Neural cell (in vitro differentiated cells): ENCODE data around the gene AP3B1.

Experiments used
- CTCF ChIP-seq: fragments of 450-650 bp; IDR thresholded peaks from 2 replicates; pipeline ENCODE4 v1.5.1; 2014; ENCODE audit warnings: antibody characterized with exemption, mild to moderate bottlenecking, moderate library complexity; ENCODE audit not compliant: poor library complexity, severe bottlenecking
- EZH2 ChIP-seq: fragments of 200-600, 300-800 bp; shearing (Covaris generic), sonication (generic); IDR thresholded peaks from 2 replicates; pipeline ENCODE4 v1.6.1; 2014; ENCODE audit warnings: antibody characterized with exemption, low read length, borderline replicate concordance, mild to moderate bottlenecking; ENCODE audit not compliant: insufficient read depth, poor library complexity, severe bottlenecking
- MXI1 ChIP-seq: fragments of 450-650 bp; conservative IDR thresholded peaks from 2 replicates; pipeline ENCODE4 v1.6.1; 2014; ENCODE audit warnings: antibody characterized with exemption, mild to moderate bottlenecking; ENCODE audit not compliant: poor library complexity, severe bottlenecking
- POLR2AphosphoS5 ChIP-seq: IDR thresholded peaks from 2 replicates; pipeline ENCODE4 v1.6.1; 2012
- REST ChIP-seq: IDR thresholded peaks from 2 replicates; pipeline ENCODE4 v1.6.1; 2012; ENCODE audit warnings: borderline replicate concordance
- SMC3 ChIP-seq: fragments of 450-650 bp; conservative IDR thresholded peaks from 2 replicates; pipeline ENCODE4 v1.6.1; 2014; ENCODE audit warnings: antibody characterized with exemption, mild to moderate bottlenecking, moderate library complexity; ENCODE audit not compliant: poor library complexity

GRCh38 chr5:78002690-78003089 is 291.8 kb downstream of the AP3B1 start:
- no peak for TF ChIP-seq EZH2
- no peak for TF ChIP-seq SMC3
- no peak for TF ChIP-seq MXI1
- TF ChIP-seq REST: no peak
- TF ChIP-seq CTCF: no peak
- TF ChIP-seq POLR2AphosphoS5: no peak
